ENCODE data around the gene ACAD10.

DNA sequence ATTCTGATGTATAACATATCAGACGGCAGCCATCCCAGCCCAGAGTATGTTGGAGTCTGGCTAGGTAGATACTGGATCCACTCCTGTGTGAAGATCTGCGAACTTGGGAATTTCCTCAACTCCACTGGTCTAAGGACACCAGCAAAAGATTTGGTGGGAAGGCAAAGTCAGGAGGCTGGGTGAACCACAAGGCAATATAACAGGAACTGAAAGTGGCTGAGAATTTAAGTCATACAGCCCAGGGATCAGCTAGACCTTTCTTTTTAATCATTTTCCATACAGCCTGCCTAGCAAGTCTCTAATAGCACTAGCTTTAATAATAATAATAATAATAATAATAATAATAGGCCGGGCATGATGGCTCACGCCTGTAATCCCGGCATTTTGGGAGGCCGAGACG lies 34.9 kb upstream of the ACAD10 start:
- TF ChIP-seq CTCF (IDR thresholded peaks at IDR 0.05), result no peak
- TF ChIP-seq POLR2AphosphoS5 (IDR thresholded peaks at IDR 0.05; ENCODE audit: low read depth, low read length), result no peak
- TF ChIP-seq, protein P1, sequence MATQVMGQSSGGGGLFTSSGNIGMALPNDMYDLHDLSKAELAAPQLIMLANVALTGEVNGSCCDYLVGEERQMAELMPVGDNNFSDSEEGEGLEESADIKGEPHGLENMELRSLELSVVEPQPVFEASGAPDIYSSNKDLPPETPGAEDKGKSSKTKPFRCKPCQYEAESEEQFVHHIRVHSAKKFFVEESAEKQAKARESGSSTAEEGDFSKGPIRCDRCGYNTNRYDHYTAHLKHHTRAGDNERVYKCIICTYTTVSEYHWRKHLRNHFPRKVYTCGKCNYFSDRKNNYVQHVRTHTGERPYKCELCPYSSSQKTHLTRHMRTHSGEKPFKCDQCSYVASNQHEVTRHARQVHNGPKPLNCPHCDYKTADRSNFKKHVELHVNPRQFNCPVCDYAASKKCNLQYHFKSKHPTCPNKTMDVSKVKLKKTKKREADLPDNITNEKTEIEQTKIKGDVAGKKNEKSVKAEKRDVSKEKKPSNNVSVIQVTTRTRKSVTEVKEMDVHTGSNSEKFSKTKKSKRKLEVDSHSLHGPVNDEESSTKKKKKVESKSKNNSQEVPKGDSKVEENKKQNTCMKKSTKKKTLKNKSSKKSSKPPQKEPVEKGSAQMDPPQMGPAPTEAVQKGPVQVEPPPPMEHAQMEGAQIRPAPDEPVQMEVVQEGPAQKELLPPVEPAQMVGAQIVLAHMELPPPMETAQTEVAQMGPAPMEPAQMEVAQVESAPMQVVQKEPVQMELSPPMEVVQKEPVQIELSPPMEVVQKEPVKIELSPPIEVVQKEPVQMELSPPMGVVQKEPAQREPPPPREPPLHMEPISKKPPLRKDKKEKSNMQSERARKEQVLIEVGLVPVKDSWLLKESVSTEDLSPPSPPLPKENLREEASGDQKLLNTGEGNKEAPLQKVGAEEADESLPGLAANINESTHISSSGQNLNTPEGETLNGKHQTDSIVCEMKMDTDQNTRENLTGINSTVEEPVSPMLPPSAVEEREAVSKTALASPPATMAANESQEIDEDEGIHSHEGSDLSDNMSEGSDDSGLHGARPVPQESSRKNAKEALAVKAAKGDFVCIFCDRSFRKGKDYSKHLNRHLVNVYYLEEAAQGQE (IDR thresholded peaks at IDR 0.05; ENCODE audit: insufficient read depth in 1 of 2, low read depth in 2 of 2, low read length in 1 of 2), result no peak
- no peak for TF ChIP-seq TCF7L2 (IDR thresholded peaks at IDR 0.05; ENCODE audit: low read depth, low read length)
